Measurements from ENCODE around the gene MPRIP. TPM values are rescaled to one million over a fixed set of nuclear protein-coding genes. Genes with fewer than 3 reads are reported as not detected.

MPRIP gene
- total RNA-seq, 1 experiment from 2014 or later = 258 TPM

DNA sequence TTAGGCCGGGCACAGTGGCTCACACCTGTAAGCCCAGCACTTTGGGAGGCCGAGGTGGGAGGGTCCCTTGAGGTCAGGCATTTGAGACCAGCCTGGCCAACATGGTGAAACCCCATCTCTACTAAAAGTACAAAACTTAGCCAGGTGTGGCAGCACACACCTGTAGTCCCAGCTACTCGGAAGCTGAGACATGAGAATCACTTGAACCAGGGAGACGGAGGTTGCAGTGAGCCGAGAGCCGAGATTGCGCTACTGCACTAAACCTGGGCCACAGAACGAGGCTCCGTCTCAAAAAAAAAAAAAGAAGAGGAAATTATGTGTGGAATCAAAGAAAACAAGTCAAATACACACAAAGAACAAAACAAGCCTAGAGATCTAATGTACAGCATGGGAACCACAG is 16.1 kb upstream of the MPRIP start:
- ChIA-PET CTCF (no interaction called here), RAD21 (ENCODE audit: low non-redundant PET in 1 of 2, low total read pairs in 2 of 2, uncharacterized antibody in 2 of 2, unreplicated experiment in 2 of 2) (no interaction called here), POLR2A (no interaction called here)
- no peaks in the 10 kb centered on the region for H4K20me1 ChIP-seq (ENCODE audit: insufficient read depth)
- no peak overlapping the region for H2AFZ ChIP-seq (ENCODE audit: low read depth, low read length, poor library complexity, severe bottlenecking)
- peaks cover 50 to 69% of the 10 kb centered on the region in 2 experiments for H3K4me1 ChIP-seq (ENCODE audit: control insufficient read depth in 1 of 2, insufficient read depth in 2 of 2, low read length in 2 of 2)
- no TSS peak for BruUV-seq (replicated peaks)
- no peak overlapping the region for H3K4me3 ChIP-seq (replicated peaks in 1 of 2; ENCODE audit: low read depth in 1 of 2, low read length in 2 of 2)
- H3K9ac ChIP-seq (ENCODE audit: low read length) = peak overlapping the region; percentile 15; the same call in 1 of the 2 replicates
- H3K27ac ChIP-seq (ENCODE audit: low read depth, low read length) = no peak overlapping the region
- no peaks in the 10 kb centered on the region for H3K36me3 ChIP-seq (ENCODE audit: control insufficient read depth in 1 of 2, insufficient read depth in 2 of 2, low read length in 2 of 2)
- H3K9me3 ChIP-seq (ENCODE audit: control insufficient read depth in 1 of 2, insufficient read depth in 1 of 2, low read depth in 1 of 2, low read length in 2 of 2) = no peaks in the 10 kb centered on the region
- no peaks in the 10 kb centered on the region for H3K79me2 ChIP-seq (ENCODE audit: insufficient read depth, low read length)
- no peak overlapping the region for H3K4me2 ChIP-seq (ENCODE audit: low read length)
- DNase-seq (ENCODE audit: low read depth, low spot score) = no peak
- no peaks in the 10 kb centered on the region for H3K27me3 ChIP-seq (ENCODE audit: insufficient read depth, low read length)
- no peaks in the 10 kb centered on the region for H3K9me2 ChIP-seq (ENCODE audit: insufficient read depth)
- no peak for ATAC-seq
- TF ChIP-seq POLR2AphosphoS5 (IDR thresholded peaks at IDR 0.05; ENCODE audit: low read depth, low read length) (no peak), SRF (IDR thresholded peaks at IDR 0.05; ENCODE audit: low read depth) (no peak), EZH2 (IDR thresholded peaks at IDR 0.05) (no peak), SP1 (IDR thresholded peaks at IDR 0.05; ENCODE audit: low read depth) (no peak), TCF7L2 (IDR thresholded peaks at IDR 0.05; ENCODE audit: borderline replicate concordance, extremely low read depth, insufficient read depth, insufficient read length) (no peak), EGR1 (IDR thresholded peaks at IDR 0.05; ENCODE audit: low read depth) (no peak), CEBPB (IDR thresholded peaks at IDR 0.05; ENCODE audit: low read depth) (no peak), EZH2phosphoT487 (IDR thresholded peaks at IDR 0.05; ENCODE audit: borderline replicate concordance) (no peak)
- TF ChIP-seq, protein P1, sequence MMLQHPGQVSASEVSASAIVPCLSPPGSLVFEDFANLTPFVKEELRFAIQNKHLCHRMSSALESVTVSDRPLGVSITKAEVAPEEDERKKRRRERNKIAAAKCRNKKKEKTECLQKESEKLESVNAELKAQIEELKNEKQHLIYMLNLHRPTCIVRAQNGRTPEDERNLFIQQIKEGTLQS (IDR thresholded peaks at IDR 0.05) = no peak
- TF ChIP-seq, protein P2, sequence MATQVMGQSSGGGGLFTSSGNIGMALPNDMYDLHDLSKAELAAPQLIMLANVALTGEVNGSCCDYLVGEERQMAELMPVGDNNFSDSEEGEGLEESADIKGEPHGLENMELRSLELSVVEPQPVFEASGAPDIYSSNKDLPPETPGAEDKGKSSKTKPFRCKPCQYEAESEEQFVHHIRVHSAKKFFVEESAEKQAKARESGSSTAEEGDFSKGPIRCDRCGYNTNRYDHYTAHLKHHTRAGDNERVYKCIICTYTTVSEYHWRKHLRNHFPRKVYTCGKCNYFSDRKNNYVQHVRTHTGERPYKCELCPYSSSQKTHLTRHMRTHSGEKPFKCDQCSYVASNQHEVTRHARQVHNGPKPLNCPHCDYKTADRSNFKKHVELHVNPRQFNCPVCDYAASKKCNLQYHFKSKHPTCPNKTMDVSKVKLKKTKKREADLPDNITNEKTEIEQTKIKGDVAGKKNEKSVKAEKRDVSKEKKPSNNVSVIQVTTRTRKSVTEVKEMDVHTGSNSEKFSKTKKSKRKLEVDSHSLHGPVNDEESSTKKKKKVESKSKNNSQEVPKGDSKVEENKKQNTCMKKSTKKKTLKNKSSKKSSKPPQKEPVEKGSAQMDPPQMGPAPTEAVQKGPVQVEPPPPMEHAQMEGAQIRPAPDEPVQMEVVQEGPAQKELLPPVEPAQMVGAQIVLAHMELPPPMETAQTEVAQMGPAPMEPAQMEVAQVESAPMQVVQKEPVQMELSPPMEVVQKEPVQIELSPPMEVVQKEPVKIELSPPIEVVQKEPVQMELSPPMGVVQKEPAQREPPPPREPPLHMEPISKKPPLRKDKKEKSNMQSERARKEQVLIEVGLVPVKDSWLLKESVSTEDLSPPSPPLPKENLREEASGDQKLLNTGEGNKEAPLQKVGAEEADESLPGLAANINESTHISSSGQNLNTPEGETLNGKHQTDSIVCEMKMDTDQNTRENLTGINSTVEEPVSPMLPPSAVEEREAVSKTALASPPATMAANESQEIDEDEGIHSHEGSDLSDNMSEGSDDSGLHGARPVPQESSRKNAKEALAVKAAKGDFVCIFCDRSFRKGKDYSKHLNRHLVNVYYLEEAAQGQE (IDR thresholded peaks at IDR 0.05; ENCODE audit: low read depth) = no peak
- TF ChIP-seq, protein P3, sequence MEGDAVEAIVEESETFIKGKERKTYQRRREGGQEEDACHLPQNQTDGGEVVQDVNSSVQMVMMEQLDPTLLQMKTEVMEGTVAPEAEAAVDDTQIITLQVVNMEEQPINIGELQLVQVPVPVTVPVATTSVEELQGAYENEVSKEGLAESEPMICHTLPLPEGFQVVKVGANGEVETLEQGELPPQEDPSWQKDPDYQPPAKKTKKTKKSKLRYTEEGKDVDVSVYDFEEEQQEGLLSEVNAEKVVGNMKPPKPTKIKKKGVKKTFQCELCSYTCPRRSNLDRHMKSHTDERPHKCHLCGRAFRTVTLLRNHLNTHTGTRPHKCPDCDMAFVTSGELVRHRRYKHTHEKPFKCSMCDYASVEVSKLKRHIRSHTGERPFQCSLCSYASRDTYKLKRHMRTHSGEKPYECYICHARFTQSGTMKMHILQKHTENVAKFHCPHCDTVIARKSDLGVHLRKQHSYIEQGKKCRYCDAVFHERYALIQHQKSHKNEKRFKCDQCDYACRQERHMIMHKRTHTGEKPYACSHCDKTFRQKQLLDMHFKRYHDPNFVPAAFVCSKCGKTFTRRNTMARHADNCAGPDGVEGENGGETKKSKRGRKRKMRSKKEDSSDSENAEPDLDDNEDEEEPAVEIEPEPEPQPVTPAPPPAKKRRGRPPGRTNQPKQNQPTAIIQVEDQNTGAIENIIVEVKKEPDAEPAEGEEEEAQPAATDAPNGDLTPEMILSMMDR (IDR thresholded peaks at IDR 0.05 in 2 of 3, conservative IDR thresholded peaks at IDR 0.05 in 1 of 3; ENCODE audit: borderline replicate concordance in 1 of 3, insufficient read depth in 1 of 3, low read depth in 2 of 3, low read length in 2 of 3) = no peak
- intact Hi-C loops (cut with micrococcal nuclease) = no loop called here
